Measurements from ENCODE around the gene PPP2R5E. TPM values are rescaled to one million over a fixed set of nuclear protein-coding genes. Genes with fewer than 3 reads are reported as not detected.
A peak's percentile ranks its signal among the peaks of the same experiment; 100 is the strongest.

PPP2R5E gene
- total and polyA plus RNA-seq, 10 of the 15 experiments (the other 5 are each of a cell fraction or from before 2014, with no cell fraction given), result 11.4 to 56.2 (median 22.7) TPM

- H2AFZ ChIP-seq (ENCODE audit: control insufficient read depth, low read depth, low read length), result no peak overlapping the region
- no peaks in the 10 kb centered on the region for H3K9me3 ChIP-seq (replicated peaks; ENCODE audit: control insufficient read depth, insufficient read depth, low read length)
- in situ Hi-C loops (cut with MboI) (no loop called here), intact Hi-C loops (cut with micrococcal nuclease; ENCODE audit: unreplicated experiment) (no loop called here)
- ChIA-PET POLR2A (no interaction called here), SMC1A (ENCODE audit: uncharacterized antibody, unreplicated experiment) (interaction anchor here (1.2 kb wide), 1 partner anchor 155 kb away, joined by 3 read pairs; no protein-coding TSS in a partner anchor), CTCF (interaction anchor here (0.7 to 2.1 kb wide), 5 partner anchors 9 to 333 kb away, joined by 3 to 10 read pairs (median 3); partner anchors contain the start of gene PPP2R5E), RAD21 (ENCODE audit: unreplicated experiment) (no interaction called here)
- no peaks in the 10 kb centered on the region for H3K4me1 ChIP-seq (ENCODE audit: control insufficient read depth, insufficient read depth, low read length)
- no peak overlapping the region for H3K4me2 ChIP-seq (ENCODE audit: control insufficient read depth, insufficient read depth)
- ATAC-seq, result no peak
- WGBS (ENCODE audit: insufficient coverage, insufficient replicate concordance, low lambda C conversion rate, missing lambda C conversion rate), result 38% methylated on average over 1 of the region's 1 CpG
- H3K27ac ChIP-seq (ENCODE audit: control insufficient read depth, insufficient read depth), result no peak overlapping the region
- DNase-seq (ENCODE audit: low read depth, low spot score), result no peak
- FAIRE-seq, result no peak
- H4K20me1 ChIP-seq (ENCODE audit: control insufficient read depth, insufficient read depth), result no peaks in the 10 kb centered on the region
- no peaks in the 10 kb centered on the region for H3K27me3 ChIP-seq (replicated peaks in 1 of 2; ENCODE audit: control insufficient read depth in 2 of 2, insufficient read depth in 2 of 2, low read length in 1 of 2)
- no peaks in the 10 kb centered on the region for H3K79me2 ChIP-seq (ENCODE audit: control insufficient read depth, insufficient read depth, low read length)
- H3K9ac ChIP-seq (ENCODE audit: control insufficient read depth, insufficient read depth, low read length), result no peak overlapping the region
- peaks cover 6 to 7% of the 10 kb centered on the region in 2 experiments; a peak in 3 of 4 replicates for H3K36me3 ChIP-seq (ENCODE audit: control insufficient read depth in 2 of 2, insufficient read depth in 2 of 2, low read length in 1 of 2)
- TF ChIP-seq CTCF (IDR thresholded peaks at IDR 0.05 in 2 of 3, conservative IDR thresholded peaks at IDR 0.05 in 1 of 3; ENCODE audit: control insufficient read depth in 2 of 3, extremely low read depth in 1 of 3, insufficient read depth in 1 of 3, low read depth in 3 of 3, low read length in 3 of 3) (0 out of 6 replicates have a peak, but pooled peaks of 1 of the 3 experiments have one; percentile 3), HCFC1 (IDR thresholded peaks at IDR 0.05; ENCODE audit: low read length) (no peak)
- no peak overlapping the region for H3K4me3 ChIP-seq
- no TSS peak for BruUV-seq (replicated peaks)
Measured at GRCh38 chr14:63392236-63392635, 150.9 kb downstream of the PPP2R5E start.

Measured in GM12878 (cell line).